ENCODE measurements around the gene SLC25A24.
"Not testable (repeated sequence)": the region's sequence is repeated elsewhere in the genome, so short reads cannot be mapped to it uniquely, and the experiment has no call there.

SLC25A24 gene

DNA sequence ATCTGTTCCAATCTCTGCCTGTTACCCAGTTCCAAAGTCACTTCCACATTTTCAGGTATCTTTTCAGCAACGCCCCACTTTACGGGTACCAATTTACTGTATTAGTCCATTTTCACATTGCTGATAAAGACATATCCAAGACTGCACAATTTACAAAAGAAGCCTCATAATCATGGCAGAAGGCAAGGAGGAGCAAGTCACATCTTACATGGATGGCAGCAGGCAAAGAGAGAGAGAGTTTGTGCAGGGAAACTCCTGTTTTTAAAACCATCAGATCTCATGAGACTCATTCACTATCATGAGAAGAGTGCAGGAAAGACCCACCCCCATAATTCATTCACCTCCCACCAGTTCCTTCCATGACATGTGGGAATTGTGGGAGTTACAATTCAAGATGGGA, 67.0 kb downstream of the SLC25A24 start:
- not testable (repeated sequence) for DNase-seq

GRCh38 chr1:108132367-108132766, 67.8 kb downstream of the SLC25A24 start:
- not testable (repeated sequence) for DNase-seq

GRCh38 chr1:108131281-108131680, 68.9 kb downstream of the SLC25A24 start:
- not testable (repeated sequence) for DNase-seq

- DNase-seq, result no peak
These were observed 69.3 kb downstream of the SLC25A24 start for GRCh38 chr1:108130794-108131193.

- DNase-seq, result no peak
These were observed 70.1 kb downstream of the SLC25A24 start for GRCh38 chr1:108129999-108130398.

DNA sequence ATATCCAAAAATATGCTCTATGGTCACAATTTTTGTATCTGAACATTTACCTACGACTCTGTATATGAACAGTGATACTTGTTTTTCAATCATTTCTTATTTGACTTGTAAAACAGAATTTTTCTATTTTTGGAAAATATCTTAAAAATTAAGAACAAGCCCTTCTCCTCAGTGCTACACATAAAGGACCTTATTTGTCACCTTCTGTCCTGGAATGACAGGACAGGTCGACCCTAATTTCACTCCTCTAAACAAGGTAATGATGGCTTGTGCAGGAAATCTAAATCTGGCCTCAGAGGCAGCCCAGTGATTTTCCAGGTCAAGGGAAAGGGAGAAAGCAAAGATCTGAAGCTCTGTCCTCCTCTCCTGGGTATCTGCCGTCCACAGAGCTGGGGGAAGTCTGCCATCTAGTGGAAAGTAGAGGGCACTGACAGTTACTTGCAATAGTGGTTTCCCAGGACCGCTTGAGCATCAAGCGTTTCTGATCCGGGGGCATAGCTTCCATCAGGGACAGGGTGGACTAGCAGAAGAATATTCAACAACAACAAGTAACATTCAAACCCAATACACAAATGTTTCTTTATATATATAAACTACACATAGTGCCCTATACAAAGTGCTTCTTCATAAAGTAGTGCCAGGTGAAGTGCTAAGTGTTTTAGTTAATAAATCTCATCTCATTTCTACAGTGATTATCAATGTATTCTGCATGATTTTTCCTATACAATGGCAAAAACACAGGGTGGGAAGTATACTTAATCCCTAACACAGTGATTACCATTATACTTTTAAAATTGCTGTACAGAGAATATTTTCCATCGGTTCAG, 74.6 kb downstream of the SLC25A24 start:
- peak in 12 of 14 donors; percentile 7 to 61 (median 38) for DNase-seq

GRCh38 chr1:108124622-108125311, 75.4 kb downstream of the SLC25A24 start:
- DNase-seq, result no peak

- no peak for DNase-seq
These were observed 76.1 kb downstream of the SLC25A24 start for GRCh38 chr1:108124023-108124422.

DNA sequence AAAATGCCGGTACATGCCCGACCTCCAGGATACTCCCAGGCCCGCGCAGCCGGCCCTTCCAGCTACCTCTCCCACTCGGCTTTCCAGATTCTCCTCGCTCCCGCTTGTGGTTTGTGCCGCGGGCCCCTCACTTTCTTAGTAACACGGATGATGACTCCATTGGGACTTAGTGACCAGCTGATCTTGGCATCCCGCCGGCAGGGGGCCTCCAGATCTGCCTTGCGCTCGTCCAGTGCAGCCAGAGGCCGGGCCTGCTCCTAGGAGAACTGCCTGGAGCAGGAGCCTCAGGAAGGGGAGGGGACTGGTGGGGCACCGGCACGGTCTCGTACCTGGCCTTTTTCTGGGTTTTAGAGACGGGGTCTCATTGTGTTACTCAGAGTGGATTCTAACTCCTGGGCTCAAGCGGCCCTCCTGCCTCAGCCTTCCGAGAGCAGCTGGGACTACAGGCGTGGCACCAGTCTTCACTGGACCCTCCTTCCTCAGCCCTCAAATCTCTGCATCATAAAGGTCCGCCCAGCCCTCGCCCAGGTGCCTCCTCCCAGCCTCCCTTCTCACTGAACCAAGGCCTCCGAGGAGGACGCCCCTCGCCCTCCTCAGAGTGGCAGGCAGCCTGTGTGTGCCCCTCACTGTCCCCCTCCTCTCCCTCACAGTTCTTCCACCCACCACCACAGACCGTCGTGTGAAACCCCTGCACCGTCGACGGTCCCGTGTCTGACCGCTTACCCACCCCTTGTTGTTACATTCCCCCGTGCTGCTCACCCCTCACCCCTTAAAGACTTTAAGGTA, 78.6 kb downstream of the SLC25A24 start:
- no peak for DNase-seq

DNA sequence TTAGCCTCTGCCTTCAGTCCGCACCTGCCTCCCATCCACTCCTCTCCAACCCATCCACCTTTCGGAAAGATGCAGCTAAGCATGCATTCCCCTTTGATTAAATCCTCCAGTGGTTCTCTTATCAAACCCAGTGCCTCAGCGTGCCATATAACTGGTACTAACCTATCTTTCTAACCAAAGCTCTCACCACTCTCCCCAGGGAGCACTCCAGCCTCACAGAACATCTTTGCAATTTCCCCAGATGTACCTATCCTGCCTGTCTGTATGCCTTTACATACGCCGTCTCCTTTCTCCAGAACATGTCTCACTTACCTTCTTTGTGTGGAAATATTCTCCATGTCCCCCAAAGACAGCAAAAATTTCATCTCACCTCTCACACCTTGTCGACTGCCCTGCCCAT, 80.0 kb downstream of the SLC25A24 start:
- DNase-seq, result no peak

DNA sequence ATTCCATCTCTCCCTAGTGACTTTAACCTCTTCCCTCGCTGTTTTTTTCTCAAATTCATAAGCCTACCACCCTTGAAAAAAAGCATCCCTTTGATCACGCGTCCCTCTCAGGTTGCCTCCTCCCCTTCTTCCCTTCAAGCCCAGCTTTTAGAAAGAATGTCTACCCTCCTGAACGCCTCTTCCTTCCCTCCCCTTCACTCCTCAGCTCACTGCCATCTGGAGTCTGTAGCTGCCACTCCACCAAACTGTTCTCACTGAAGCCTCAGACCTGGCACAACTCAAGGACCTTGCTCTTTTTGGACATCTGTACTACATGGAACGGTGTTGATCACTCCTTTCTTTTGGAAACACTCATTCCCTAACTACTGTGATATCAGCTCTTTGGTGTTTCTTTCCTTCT, 80.6 kb downstream of the SLC25A24 start:
- DNase-seq, result no peak

DNA sequence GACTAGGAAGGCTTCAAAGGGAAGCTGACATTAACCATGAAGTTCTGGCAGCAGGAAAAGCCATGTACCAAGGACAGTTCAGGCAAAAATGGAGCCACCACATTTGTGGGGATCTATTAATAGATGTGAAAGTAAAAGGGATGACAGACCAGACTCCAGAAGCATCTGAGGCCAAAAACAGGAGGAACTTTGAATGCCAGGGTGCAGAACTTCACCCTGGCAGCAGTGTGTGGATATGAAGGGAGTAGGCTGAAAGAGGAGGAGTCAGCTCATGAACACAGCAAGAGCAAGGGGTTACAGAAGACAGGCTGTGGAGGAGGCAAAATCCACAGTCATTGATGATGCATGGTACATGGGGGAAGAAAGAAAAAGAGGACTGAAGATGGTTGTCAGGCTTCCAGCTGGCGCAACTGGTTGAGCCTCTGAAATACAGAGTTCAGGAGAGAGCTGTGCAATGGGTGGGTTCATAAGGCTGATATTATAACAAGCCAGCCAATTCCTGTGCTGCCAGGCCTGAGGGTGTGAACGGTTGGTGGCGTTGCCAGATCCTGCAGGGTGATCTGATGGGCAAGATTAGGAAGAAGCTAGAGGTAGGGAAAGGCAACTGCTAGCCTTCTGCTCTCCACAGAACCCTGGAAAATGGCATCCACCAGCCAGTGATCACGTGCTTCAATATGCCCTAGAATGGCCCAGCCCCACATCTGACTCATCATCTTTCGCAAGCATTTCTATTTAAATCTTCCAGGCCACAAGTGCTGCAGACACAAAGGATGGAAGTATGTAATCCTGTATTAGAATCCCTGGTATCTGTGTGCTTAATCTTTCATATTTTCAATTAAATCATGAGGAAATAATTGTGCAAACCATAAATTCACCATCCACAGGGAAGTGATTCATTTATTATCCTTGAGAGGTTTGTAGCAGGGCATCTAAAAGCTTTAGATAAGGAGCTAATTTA, 81.9 kb downstream of the SLC25A24 start:
- DNase-seq, result no peak

DNA sequence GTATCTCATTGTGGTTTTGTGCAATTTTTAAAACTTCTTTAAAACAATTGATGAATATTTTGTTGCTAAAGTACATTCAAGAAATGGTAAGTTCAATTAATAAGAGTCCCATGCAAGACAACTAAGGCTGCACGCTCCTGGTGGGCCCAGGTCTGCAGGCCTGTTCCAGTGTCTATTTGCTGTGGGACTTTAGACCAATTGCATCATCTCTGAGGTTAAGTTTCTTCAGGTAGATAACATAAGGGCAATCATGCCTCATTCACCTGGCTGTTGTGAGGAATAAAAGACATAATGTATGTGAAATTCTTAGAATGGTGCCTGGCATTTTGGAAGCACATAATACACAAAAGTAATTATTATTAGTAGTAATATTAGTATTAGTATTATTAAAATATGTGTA, 82.9 kb downstream of the SLC25A24 start:
- DNase-seq, result no peak

- DNase-seq, result no peak
These were observed 86.0 kb downstream of the SLC25A24 start for GRCh38 chr1:108114033-108114599.

DNA sequence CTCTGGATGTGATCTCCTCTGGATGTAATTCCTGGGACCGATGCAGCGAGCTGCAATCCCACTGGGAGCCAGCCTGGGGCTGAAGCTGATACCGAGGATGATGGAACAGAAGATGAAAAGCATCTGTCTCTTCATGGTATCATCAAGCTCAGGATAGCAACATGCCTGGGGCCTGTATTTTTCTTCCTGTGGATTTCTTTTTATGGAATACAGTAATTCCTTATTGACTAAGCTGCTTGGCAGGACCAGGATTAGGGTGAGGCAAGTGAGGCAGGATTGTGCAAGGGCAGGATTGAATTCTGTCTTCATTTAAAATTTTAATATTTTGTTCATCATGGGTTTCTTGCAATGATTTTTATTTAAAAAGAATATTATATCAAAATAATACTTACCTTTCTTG, 86.6 kb downstream of the SLC25A24 start:
- DNase-seq, result no peak

GRCh38 chr1:108109295-108109973, 90.7 kb downstream of the SLC25A24 start:
- DNase-seq, result no peak

- DNase-seq, result no peak
These were observed 92.0 kb downstream of the SLC25A24 start for GRCh38 chr1:108108119-108108518.

GRCh38 chr1:108107658-108108057, 92.5 kb downstream of the SLC25A24 start:
- DNase-seq, result no peak

DNA sequence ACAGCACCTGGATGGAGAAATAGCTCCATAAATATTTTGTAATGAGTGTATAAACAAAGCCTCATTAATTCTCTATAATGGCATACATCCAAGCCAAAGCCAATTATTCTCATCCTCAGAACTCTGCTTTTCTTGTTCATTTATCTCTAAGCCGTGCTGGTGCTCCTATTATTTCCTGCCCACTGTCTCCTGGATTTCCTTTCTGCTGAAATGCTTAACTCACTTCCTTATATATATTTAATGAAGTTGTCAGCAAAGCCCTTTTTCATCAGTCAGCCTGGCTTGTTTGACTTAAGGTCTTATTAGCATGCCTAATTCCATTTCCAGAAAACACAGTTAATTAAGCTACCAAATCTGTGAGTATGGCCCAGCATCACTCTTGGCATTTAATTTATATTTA, 93.4 kb downstream of the SLC25A24 start:
- DNase-seq, result no peak

DNA sequence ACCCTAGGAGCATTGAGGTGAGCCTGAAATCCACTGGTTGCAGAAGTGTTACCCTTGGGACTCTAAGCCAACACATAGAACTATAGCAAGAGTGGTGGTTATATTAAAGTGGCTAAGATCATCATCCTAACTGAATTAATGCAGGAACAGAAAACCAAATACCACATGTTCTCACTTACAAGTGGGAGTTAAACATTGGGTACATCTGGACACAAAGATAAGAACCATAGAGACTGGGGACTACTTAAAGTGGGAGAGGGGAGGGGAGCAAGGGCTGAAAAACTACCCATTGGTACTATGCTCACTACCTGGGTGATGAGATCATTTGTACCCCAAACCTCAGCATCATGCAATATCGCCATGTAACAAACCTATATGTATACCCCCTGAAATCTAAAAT, 100.0 kb downstream of the SLC25A24 start:
- DNase-seq, result no peak

GRCh38 chr1:108097018-108097417, 103.1 kb downstream of the SLC25A24 start:
- no peak for DNase-seq

All from C1 segment of cervical spinal cord (tissue), 14 donors.